Nephron progenitor cell (in vitro differentiated cells): ENCODE results near the gene PIGN.
A peak's percentile ranks its signal among the peaks of the same experiment; 100 is the strongest.

Experiments used
- DNase-seq: peaks from one replicate; pipeline ENCODE4 v3.0.0; 2021
- H3K27ac Mint-ChIP-seq: 2 replicates; pipeline ENCODE4 v1.8.0; 2021; ENCODE audit warnings: mild to moderate bottlenecking, moderate library complexity, mixed read lengths
- H3K27me3 Mint-ChIP-seq: 2 replicates; pipeline ENCODE4 v1.8.0; 2021; ENCODE audit warnings: mild to moderate bottlenecking, low read depth, mixed read lengths; ENCODE audit not compliant: poor library complexity
- H3K36me3 Mint-ChIP-seq: 2 replicates; pipeline ENCODE4 v1.8.0; 2021; ENCODE audit warnings: low read depth, mixed read lengths
- H3K4me1 Mint-ChIP-seq: 2 replicates; pipeline ENCODE4 v1.8.0; 2021; ENCODE audit warnings: mixed read lengths
- H3K4me3 Mint-ChIP-seq: 2 replicates; pipeline ENCODE4 v1.8.0; 2021; ENCODE audit warnings: mild to moderate bottlenecking, moderate library complexity, mixed read lengths
- H3K9me3 Mint-ChIP-seq: 2 replicates; pipeline ENCODE4 v1.8.0; 2021; ENCODE audit warnings: mild to moderate bottlenecking, moderate library complexity, mixed read lengths
- CTCF ChIP-seq: fragments of 200-600 bp; sonication (generic); IDR thresholded peaks from 2 replicates; pipeline ENCODE4 v1.5.0; 2021; ENCODE audit warnings: antibody characterized with exemption

PIGN gene

GRCh38 chr18:62189208-62189607 lies 2.4 kb upstream of the PIGN start:
- H3K4me3 Mint-ChIP-seq, result peak overlapping the region; percentile 100
- peaks cover 14% of the 10 kb centered on the region for H3K9me3 Mint-ChIP-seq
- H3K4me1 Mint-ChIP-seq, result peaks cover 41% of the 10 kb centered on the region
- no peaks in the 10 kb centered on the region for H3K27me3 Mint-ChIP-seq
- no peak for DNase-seq
- H3K27ac Mint-ChIP-seq, result no peak overlapping the region
- no peak for TF ChIP-seq CTCF
- peaks cover 31% of the 10 kb centered on the region for H3K36me3 Mint-ChIP-seq

- peak; percentile 55 for DNase-seq
- Mint-ChIP-seq H3K27ac (peak overlapping the region; percentile 100), H3K9me3 (peaks cover 10% of the 10 kb centered on the region), H3K27me3 (no peaks in the 10 kb centered on the region), H3K4me1 (peaks cover 48% of the 10 kb centered on the region), H3K4me3 (peak overlapping the region; percentile 100), H3K36me3 (peaks cover 24% of the 10 kb centered on the region)
- TF ChIP-seq CTCF, result no peak
Measured at GRCh38 chr18:62187543-62188510, 971 bp upstream of the PIGN start.

GRCh38 chr18:62186499-62186773 lies 420 bp downstream of the PIGN start:
- H3K27me3 Mint-ChIP-seq, result no peaks in the 10 kb centered on the region
- peak overlapping the region; percentile 100 for H3K27ac Mint-ChIP-seq
- no peaks in the 10 kb centered on the region for H3K9me3 Mint-ChIP-seq
- peak overlapping the region; percentile 100 for H3K4me3 Mint-ChIP-seq
- TF ChIP-seq CTCF, result no peak
- H3K4me1 Mint-ChIP-seq, result peaks cover 48% of the 10 kb centered on the region
- DNase-seq, result peak; percentile 69
- peaks cover 10% of the 10 kb centered on the region for H3K36me3 Mint-ChIP-seq

- no peaks in the 10 kb centered on the region for H3K9me3 Mint-ChIP-seq
- H3K4me3 Mint-ChIP-seq, result no peak overlapping the region
- H3K27me3 Mint-ChIP-seq, result no peaks in the 10 kb centered on the region
- no peaks in the 10 kb centered on the region for H3K36me3 Mint-ChIP-seq
- peaks cover 28% of the 10 kb centered on the region for H3K4me1 Mint-ChIP-seq
- no peak overlapping the region for H3K27ac Mint-ChIP-seq
- peak; percentile 30 for DNase-seq
- TF ChIP-seq CTCF, result peak; percentile 99
Measured at GRCh38 chr18:62183578-62184195, 3.2 kb downstream of the PIGN start.

- no peaks in the 10 kb centered on the region for H3K9me3 Mint-ChIP-seq
- H3K27me3 Mint-ChIP-seq, result no peaks in the 10 kb centered on the region
- no peak overlapping the region for H3K27ac Mint-ChIP-seq
- no peak for DNase-seq
- no peak for TF ChIP-seq CTCF
- H3K36me3 Mint-ChIP-seq, result no peaks in the 10 kb centered on the region
- no peak overlapping the region for H3K4me3 Mint-ChIP-seq
- peaks cover 26% of the 10 kb centered on the region for H3K4me1 Mint-ChIP-seq
Measured at GRCh38 chr18:62182220-62182619, 4.6 kb downstream of the PIGN start.
